GM12801 (cell line): ENCODE results near the gene KIZ.

Experiments used
- CTCF ChIP-seq: IDR thresholded peaks from one replicate; pipeline ENCODE4 v1.5.1; 2011; ENCODE audit warnings: control low read depth; ENCODE audit not compliant: insufficient read length; ENCODE audit errors: extremely low read depth

KIZ gene

GRCh38 chr20:21090721-21091120, 35.2 kb upstream of the KIZ start:
- no peak for TF ChIP-seq CTCF

- no peak for TF ChIP-seq CTCF
These were observed 33.1 kb upstream of the KIZ start for GRCh38 chr20:21092806-21093205.

GRCh38 chr20:21096321-21097043, 29.4 kb upstream of the KIZ start:
- TF ChIP-seq CTCF, result no peak

- no peak for TF ChIP-seq CTCF
These were observed 25.9 kb upstream of the KIZ start for GRCh38 chr20:21099751-21100577.

- TF ChIP-seq CTCF, result no peak
These were observed 25.1 kb upstream of the KIZ start for GRCh38 chr20:21100578-21101452.

GRCh38 chr20:21101453-21101931, 24.4 kb upstream of the KIZ start:
- TF ChIP-seq CTCF, result no peak
